Transverse colon (tissue), 4 donors: ENCODE data around the gene PCDHB4. TPM values are rescaled to one million over a fixed set of nuclear protein-coding genes. Genes with fewer than 3 reads are reported as not detected.

ENCODE experiments used
- DNase-seq: peaks from one replicate; pipeline ENCODE4 v3.0.0-alpha.2; 2019
- H3K27ac ChIP-seq, 4 donors: fragments of 200-600 bp; sonication (generic); 2 replicates each; pipeline ENCODE4 v1.5.1; 2016 to 2018; ENCODE audit warnings: inconsistent platforms in 4 of 4
- H3K27me3 ChIP-seq: fragments of 200-600 bp; sonication (generic); 2 replicates; pipeline ENCODE4 v1.5.1; 2017; ENCODE audit warnings: inconsistent platforms
- H3K36me3 ChIP-seq, 4 donors: fragments of 200-600 bp; sonication (generic); 2 replicates each; pipeline ENCODE4 v1.5.1; 2017 to 2019; ENCODE audit warnings: inconsistent platforms in 4 of 4
- H3K4me1 ChIP-seq, 4 donors: fragments of 200-600 bp; sonication (generic); 2 replicates each; pipeline ENCODE4 v1.5.1; 2017 to 2020; ENCODE audit warnings: inconsistent platforms in 4 of 4
- H3K4me3 ChIP-seq, 4 donors: fragments of 200-600 bp; sonication (generic); 1 replicate in 1 of 4; 2 replicates in 3 of 4; pipeline versions ENCODE4 v1.5.1 to v1.6.1; 2017 to 2019; ENCODE audit warnings: inconsistent platforms in 4 of 4
- H3K9me3 ChIP-seq, 2 donors: fragments of 200-600 bp; sonication (generic); 2 replicates each; pipeline ENCODE4 v1.5.1; 2017 to 2019; ENCODE audit warnings: inconsistent platforms in 2 of 2
- EP300 ChIP-seq: sonication (generic); formaldehyde crosslinking; IDR thresholded peaks from one replicate; pipeline ENCODE4 v1.6.1; 2017; ENCODE audit warnings: antibody characterized with exemption, low read depth
- POLR2A ChIP-seq: fragments of 450-650 bp; IDR thresholded peaks from one replicate; pipeline ENCODE4 v1.6.1; 2016; ENCODE audit warnings: antibody characterized with exemption, mild to moderate bottlenecking, moderate library complexity
- POLR2AphosphoS5 ChIP-seq, 3 donors: sonication (generic); formaldehyde crosslinking; IDR thresholded peaks; one replicate each; pipeline ENCODE4 v1.6.1; 2016; ENCODE audit warnings: antibody characterized with exemption in 3 of 3
- WGBS, 2 donors: methylation state at CpG; one replicate each; pipeline ENCODE4 v1.1.5; 2018; ENCODE audit warnings: low coverage in 1 of 2; 5-methylcytosine and 5-hydroxymethylcytosine counted together
- in situ Hi-C, 4 donors: fragments of 200-750 bp; cut with MboI; loops; one replicate each; pipeline versions ENCODE4 v1.15.0 to v1.15.1; 2017; ENCODE audit warnings: low sequenced_read_pairs in 3 of 4, low pct_ligation_motif_present in 1 of 4, low pct_unique_long_range_greater_than_20kb in 1 of 4
- intact Hi-C: fragments of 100-400 bp; cut with DNase I; formaldehyde crosslinking; loops from one replicate; pipeline ENCODE4 v1.15.1; 2023; ENCODE audit warnings: low total_unique reads
- total RNA-seq, 4 donors: library from RNA; depleted of rRNA; stranded (reverse); fragments of >200 nt; gene quantifications; one replicate each; pipeline ENCODE4 v1.1.0, GENCODE V29; 2016
- TF ChIP-seq, protein P1 (sequence below), 5 experiments: fragments of 200-600 bp in 3 of 5; fragments of 450-650 bp in 2 of 5; sonication (generic) in 3 of 5; IDR thresholded peaks; 1 replicate in 2 of 5; 2 replicates in 3 of 5; pipeline ENCODE4 v1.5.1; 2016 to 2017; ENCODE audit warnings: antibody characterized with exemption in 5 of 5, inconsistent platforms in 3 of 5, mild to moderate bottlenecking in 2 of 5, moderate library complexity in 1 of 5

PCDHB4 gene
- 1 to 10 TPM in 1 of 4 donors, under 1 TPM in 3; 0.68 to 2.2 (median 0.77) TPM for total RNA-seq

GRCh38 chr5:141121563-141121962 lies at the start of gene PCDHB4:
Gene PCDHB4, plus strand, starts transcription at chr5:141121818. Its CDS starts 181 bp downstream, at chr5:141121999.
- peaks cover 2 to 9% of the 10 kb centered on the region in 2 donors for H3K9me3 ChIP-seq
- no peaks in the 10 kb centered on the region for H3K36me3 ChIP-seq
- in situ Hi-C loops (no loop called here), intact Hi-C loops (no loop called here)
- H3K27me3 ChIP-seq = peaks cover 7% of the 10 kb centered on the region
- no peak within 1 kb of the TSS for H3K27ac ChIP-seq
- 53 to 54% methylated on average over 16 of the region's 16 CpGs for WGBS, 2 donors
- peak within 1 kb of the TSS in 1 of 4 donors; percentile 13 for H3K4me3 ChIP-seq
- DNase-seq = no peak
- TF ChIP-seq POLR2A = no peak
- TF ChIP-seq, protein P1, sequence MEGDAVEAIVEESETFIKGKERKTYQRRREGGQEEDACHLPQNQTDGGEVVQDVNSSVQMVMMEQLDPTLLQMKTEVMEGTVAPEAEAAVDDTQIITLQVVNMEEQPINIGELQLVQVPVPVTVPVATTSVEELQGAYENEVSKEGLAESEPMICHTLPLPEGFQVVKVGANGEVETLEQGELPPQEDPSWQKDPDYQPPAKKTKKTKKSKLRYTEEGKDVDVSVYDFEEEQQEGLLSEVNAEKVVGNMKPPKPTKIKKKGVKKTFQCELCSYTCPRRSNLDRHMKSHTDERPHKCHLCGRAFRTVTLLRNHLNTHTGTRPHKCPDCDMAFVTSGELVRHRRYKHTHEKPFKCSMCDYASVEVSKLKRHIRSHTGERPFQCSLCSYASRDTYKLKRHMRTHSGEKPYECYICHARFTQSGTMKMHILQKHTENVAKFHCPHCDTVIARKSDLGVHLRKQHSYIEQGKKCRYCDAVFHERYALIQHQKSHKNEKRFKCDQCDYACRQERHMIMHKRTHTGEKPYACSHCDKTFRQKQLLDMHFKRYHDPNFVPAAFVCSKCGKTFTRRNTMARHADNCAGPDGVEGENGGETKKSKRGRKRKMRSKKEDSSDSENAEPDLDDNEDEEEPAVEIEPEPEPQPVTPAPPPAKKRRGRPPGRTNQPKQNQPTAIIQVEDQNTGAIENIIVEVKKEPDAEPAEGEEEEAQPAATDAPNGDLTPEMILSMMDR (IDR thresholded peaks at IDR 0.05) = peak in 2 of 5 experiments; percentile 14 to 16
- no peaks in the 10 kb centered on the region for H3K4me1 ChIP-seq

GRCh38 chr5:141077826-141078225 lies 43.8 kb upstream of the PCDHB4 start:
- in situ Hi-C loops = loop anchor here in 1 of 4 donors (25.0 kb wide), 1 partner anchor 484 kb away; no protein-coding TSS in a partner anchor
- H3K4me3 ChIP-seq = peak overlapping the region in 2 of 4 donors; percentile 1 to 7
- H3K4me1 ChIP-seq = no peaks in the 10 kb centered on the region
- DNase-seq = no peak
- no peak overlapping the region for H3K27ac ChIP-seq
- TF ChIP-seq, protein P1 (IDR thresholded peaks at IDR 0.05) = no peak
- TF ChIP-seq POLR2A = no peak
- no peak for TF ChIP-seq EP300
- TF ChIP-seq POLR2AphosphoS5 (IDR thresholded peaks at IDR 0.05) = no peak
- no peaks in the 10 kb centered on the region for H3K36me3 ChIP-seq
- intact Hi-C loops = no loop called here
- peaks cover 7 to 11% of the 10 kb centered on the region in 2 donors for H3K9me3 ChIP-seq
- peaks cover 11% of the 10 kb centered on the region for H3K27me3 ChIP-seq
- whole genome bisulfite sequencing, 2 donors = 49 to 80% methylated on average over 11 to 17 of the region's 17 CpGs

- in situ Hi-C loops (loop anchor here in 1 of 4 donors (25.0 kb wide), 1 partner anchor 480 kb away; no protein-coding TSS in a partner anchor), intact Hi-C loops (no loop called here)
- peaks cover 8% of the 10 kb centered on the region for H3K27me3 ChIP-seq
- H3K36me3 ChIP-seq = no peaks in the 10 kb centered on the region
- H3K4me3 ChIP-seq = no peak overlapping the region
- TF ChIP-seq, protein P1 (IDR thresholded peaks at IDR 0.05) = no peak
- TF ChIP-seq EP300 = no peak
- no peak for TF ChIP-seq POLR2AphosphoS5 (IDR thresholded peaks at IDR 0.05)
- no peak for TF ChIP-seq POLR2A
- no peaks in the 10 kb centered on the region for H3K4me1 ChIP-seq
- H3K9me3 ChIP-seq = peaks cover 7 to 14% of the 10 kb centered on the region in 2 donors
- H3K27ac ChIP-seq = no peak overlapping the region
- no peak for DNase-seq
Measured at GRCh38 chr5:141082228-141082627, 39.4 kb upstream of the PCDHB4 start.

DNA sequence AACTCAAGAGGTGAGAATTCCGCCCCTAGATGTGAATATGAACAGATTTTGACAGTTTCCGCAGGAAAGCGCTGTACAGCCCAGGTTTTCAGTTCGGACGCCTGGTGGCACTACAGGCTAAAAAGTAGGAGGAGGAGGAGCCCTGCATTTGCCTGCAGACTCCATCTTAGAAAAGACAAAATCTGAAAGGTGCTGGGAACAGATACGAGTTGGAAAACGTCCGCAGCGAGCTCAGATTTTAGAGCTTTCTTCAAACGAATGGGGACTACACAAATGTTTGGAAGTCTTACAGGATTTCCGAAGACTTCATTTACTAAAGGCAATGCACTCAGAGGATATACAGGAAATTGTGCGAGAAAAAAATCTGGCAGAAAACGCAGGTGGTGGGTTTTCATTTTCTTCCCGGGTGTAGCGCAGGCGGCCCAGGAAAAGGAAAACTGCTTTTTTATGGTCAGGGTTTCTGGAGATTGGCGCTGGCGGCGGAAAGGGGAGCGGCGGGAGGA lies 37.1 kb upstream of the PCDHB4 start:
- no peaks in the 10 kb centered on the region for H3K4me1 ChIP-seq
- TF ChIP-seq, protein P1 (IDR thresholded peaks at IDR 0.05) = peak in 4 of 5 experiments; percentile 21 to 35 (median 27)
- TF ChIP-seq POLR2AphosphoS5 (IDR thresholded peaks at IDR 0.05) = no peak
- peak overlapping the region in 3 of 4 donors; percentile 44 to 67 (median 57) for H3K27ac ChIP-seq
- peak; percentile 18 for DNase-seq
- peaks cover 4% of the 10 kb centered on the region for H3K27me3 ChIP-seq
- no peaks in the 10 kb centered on the region for H3K36me3 ChIP-seq
- intact Hi-C loops = no loop called here
- peak overlapping the region in 3 of 4 donors; percentile 21 to 36 (median 29) for H3K4me3 ChIP-seq
- whole genome bisulfite sequencing, 2 donors = 17 to 34% methylated on average over 21 of the region's 21 CpGs
- in situ Hi-C loops = loop anchor here in 1 of 4 donors (25.0 kb wide), 1 partner anchor 478 kb away; no protein-coding TSS in a partner anchor
- peaks cover 3 to 8% of the 10 kb centered on the region in 2 donors for H3K9me3 ChIP-seq
